GM21723 (cell line): ENCODE results near the gene TFAP2E.
A peak's percentile ranks its signal among the peaks of the same experiment; 100 is the strongest.
"Not testable (repeated sequence)": the region's sequence is repeated elsewhere in the genome, so short reads cannot be mapped to it uniquely, and the experiment has no call there.

ENCODE experiments used
- ATAC-seq: cut with Tn5 transposase; IDR thresholded peaks from one replicate; pipeline ENCODE4 v1.9.1; 2021; ENCODE audit warnings: mild to moderate bottlenecking, moderate library complexity; ENCODE audit not compliant: unreplicated experiment

Gene TFAP2E

GRCh38 chr1:35571263-35571662 lies 1.9 kb upstream of the TFAP2E start:
- no peak for ATAC-seq

DNA sequence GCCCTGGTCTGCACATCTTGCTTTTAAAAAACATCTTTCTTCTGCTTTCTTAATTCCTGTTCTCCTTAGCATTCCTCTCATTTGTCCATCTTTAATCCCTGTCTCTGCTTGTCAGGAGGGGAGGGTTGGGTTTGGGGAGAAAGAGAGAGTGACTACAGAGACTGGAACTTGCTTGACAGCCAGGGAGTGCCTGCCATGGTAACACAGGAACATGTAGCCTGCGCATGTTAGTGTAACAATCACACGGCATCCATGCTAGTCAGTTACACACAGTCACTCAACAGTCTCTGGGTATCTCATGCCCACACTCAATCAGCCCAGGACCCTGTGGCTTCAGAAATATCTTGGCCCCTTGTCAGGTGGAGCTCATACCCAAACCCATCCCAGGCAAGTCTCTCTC lies 818 bp upstream of the TFAP2E start:
- no peak for ATAC-seq

DNA sequence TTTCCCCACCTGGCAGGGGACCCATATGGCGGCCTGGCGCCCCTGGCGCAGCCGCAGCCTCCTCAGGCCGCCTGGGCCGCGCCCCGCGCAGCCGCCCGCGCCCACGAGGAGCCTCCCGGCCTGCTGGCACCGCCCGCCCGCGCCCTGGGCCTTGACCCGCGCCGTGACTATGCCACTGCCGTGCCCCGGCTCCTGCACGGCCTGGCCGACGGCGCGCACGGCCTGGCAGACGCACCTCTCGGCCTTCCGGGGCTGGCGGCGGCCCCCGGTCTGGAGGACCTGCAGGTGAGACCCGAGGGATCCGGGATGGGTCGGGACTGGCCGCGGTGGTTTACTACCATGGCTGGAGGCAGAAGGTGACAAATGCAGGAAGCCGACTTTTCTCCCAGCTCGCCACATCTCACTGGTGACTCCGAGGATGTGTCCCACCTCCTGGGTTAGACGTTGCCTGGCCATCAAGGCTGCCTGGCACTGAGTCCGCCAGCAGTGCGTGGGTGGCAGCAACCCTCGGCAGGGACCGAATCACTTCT lies 1.1 kb downstream of the TFAP2E start:
- ATAC-seq: no peak

DNA sequence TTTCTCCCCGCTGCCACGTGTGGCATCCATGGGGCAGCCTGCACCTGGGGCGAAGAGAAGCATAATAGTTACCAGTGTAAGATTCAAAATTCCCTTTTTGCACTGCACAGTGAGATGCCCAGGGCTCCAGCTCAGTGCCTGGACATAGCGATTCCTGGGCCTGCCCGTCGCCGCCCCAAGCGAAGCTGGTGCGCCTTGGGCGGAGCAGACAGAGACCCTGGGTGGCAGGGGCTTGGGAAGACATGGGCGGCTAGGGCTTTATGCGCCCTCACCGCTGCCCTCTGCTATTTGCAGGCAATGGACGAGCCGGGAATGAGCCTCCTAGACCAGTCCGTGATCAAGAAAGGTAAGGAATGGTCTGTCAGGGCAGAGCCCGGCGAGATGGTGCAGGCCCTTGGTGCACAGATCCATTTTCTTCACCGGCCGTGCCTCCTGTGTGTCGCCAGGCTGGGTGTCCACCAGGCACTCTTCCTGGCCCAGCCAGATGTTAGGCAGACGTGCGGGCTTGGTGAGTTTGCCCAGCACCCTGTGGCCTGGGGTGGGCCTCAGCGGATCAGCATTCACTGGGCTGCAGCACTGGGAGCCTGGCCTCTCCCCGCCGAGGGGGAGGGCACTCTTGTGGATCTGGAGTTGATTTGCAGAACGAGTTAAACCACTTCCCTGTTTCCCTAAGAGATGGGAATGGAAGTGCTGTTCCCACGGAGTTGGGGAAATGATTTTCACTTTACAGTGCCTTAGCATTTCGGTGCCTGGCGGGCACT lies 1.7 kb downstream of the TFAP2E start:
- no peak for ATAC-seq

GRCh38 chr1:35575416-35575958 lies 2.4 kb downstream of the TFAP2E start:
- ATAC-seq: no peak

- ATAC-seq: no peak
These were observed 3.1 kb downstream of the TFAP2E start for GRCh38 chr1:35576061-35576765.

DNA sequence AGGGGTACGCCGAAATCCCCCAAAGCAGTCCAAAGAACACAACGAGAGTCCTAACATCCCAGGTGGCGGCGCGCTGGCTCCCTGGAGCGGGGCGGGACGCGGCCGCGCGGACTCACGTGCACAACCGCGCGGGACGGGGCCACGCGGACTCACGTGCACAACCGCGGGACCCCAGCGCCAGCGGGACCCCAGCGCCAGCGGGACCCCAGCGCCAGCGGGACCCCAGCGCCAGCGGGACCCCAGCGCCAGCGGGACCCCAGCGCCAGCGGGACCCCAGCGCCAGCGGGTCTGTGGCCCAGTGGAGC lies 3.6 kb downstream of the TFAP2E start:
- not testable (repeated sequence) for ATAC-seq

GRCh38 chr1:35577071-35577998 lies 4.2 kb downstream of the TFAP2E start:
- ATAC-seq: peak; percentile 65

GRCh38 chr1:35580949-35581388 lies 7.9 kb downstream of the TFAP2E start:
- ATAC-seq: no peak

- not testable (repeated sequence) for ATAC-seq
These were observed 8.5 kb downstream of the TFAP2E start for GRCh38 chr1:35581621-35582020.

- no peak for ATAC-seq
These were observed 12.2 kb downstream of the TFAP2E start for GRCh38 chr1:35585281-35585680.

DNA sequence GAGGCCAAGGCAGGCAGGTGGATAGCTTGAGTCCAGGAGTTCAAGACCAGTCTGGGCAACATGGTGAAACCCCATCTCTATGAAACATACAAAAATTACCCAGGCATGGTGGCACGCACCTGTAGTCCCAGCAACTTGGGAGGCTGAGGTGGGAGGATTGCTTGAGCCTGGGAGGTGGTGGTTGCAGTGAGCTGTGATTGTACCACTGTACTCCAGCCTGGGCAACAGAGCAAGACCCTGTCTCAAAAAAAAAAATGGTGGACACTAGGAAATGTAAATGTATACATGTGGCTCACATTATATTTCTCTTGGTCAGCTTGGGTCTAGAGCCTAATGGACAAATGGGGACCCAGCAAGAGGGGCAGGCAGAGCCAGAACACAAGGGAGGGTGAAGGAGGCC lies 12.7 kb downstream of the TFAP2E start:
- not testable (repeated sequence) for ATAC-seq

GRCh38 chr1:35586808-35587207 lies 13.7 kb downstream of the TFAP2E start:
- ATAC-seq: no peak

GRCh38 chr1:35587736-35588135 lies 14.6 kb downstream of the TFAP2E start:
- ATAC-seq: no peak

DNA sequence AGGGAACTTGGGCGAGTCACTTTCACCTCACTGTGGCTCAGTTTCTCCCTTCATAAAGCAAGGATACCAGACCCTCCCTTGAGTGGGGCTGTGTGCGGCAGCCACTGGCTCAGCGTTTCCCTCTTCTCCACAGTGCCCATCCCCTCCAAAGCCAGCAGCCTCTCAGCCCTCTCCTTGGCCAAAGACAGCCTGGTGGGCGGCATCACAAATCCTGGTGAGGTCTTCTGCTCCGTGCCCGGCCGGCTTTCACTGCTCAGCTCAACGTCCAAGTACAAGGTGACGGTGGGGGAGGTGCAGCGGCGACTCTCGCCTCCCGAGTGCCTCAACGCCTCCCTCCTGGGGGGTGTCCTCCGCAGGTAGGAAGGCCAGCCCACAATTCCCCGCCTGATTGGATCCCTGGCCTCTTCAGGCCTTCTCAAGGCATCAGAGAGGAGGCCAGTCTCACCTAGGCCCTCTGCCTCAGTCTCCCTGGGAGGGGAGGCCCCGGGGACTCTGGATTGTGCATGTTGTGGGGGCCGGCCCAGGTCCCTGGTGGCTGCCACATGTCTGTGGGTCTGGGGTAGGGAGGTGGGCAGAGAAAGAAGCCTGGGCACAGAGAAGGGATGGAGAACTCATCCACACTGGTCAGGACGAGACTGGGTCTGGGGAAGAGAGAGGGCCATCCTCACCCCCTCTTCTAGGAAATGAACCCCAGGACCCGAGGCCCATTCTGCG lies 15.2 kb downstream of the TFAP2E start:
- no peak for ATAC-seq

DNA sequence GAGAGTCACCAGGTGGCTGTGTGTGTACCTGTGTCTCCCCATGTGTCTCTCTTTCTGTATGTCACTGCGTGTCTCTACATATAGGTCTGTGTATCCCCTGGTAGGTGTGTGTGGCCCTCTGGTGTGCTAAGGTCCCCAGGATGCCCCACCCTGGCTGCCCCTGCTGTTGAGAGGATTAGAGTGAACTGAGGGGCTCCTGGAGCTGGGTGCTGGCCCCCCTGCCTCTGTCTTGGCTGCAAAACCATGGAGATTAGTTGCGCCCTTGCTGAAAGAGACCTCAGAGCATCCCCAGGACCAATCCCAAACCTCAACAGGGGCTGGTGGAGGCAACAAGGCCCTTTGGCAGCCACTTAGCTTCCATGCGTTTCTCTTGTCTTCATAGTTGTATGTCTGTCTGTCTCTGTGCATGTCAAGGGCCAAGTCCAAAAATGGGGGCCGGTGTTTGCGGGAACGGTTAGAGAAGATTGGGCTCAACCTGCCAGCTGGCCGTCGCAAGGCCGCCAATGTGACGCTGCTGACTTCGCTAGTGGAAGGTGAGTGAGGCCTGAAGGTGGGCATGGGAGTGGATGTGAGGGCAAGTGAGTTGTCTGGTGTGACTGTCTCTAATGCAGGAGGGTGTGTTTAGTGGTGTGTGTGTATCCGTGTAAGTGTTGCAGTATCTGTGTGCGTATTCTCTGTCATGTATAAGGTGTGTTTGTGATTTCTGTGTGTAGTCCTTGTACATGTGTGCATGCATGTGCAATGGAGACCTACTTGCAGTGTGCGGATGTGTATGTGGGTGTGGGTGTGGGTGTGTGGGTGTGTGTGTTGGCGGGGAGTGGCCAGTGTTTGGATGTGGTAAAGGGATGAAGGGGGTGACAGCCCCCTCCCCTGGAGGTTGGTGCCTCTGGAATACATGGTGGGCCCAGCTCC lies 16.7 kb downstream of the TFAP2E start:
- no peak for ATAC-seq

GRCh38 chr1:35590476-35591040 lies 17.4 kb downstream of the TFAP2E start:
- no peak for ATAC-seq

DNA sequence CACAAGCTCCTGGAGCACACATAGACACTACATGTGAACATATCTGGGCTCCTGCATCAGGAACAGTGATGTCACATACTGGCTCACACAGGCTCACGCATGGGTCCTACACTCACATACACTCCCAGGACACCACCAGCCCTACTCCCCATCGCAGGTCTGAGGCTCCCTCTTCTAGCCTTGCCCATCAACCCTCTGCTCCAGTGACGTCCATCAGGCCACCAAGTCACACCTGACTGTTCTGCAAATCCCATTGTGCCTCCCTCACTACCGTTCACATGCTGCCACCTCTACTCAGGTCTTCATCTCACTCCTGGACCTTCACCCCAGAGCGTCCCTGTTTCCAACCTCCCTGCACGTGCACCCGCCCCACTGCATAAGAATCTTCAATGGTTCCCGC lies 18.1 kb downstream of the TFAP2E start:
- no peak for ATAC-seq
